SH-SY5Y (cell line): ENCODE results near the gene TRPC4.

Source experiments
- GATA2 ChIP-seq: IDR thresholded peaks from 2 replicates; pipeline ENCODE4 v1.6.1; 2011; ENCODE audit warnings: mild to moderate bottlenecking, low read depth, low read length
- GATA3 ChIP-seq: IDR thresholded peaks from 2 replicates; pipeline ENCODE4 v1.6.1; 2011; ENCODE audit warnings: low read depth, mild to moderate bottlenecking, low read length, moderate library complexity

DNA sequence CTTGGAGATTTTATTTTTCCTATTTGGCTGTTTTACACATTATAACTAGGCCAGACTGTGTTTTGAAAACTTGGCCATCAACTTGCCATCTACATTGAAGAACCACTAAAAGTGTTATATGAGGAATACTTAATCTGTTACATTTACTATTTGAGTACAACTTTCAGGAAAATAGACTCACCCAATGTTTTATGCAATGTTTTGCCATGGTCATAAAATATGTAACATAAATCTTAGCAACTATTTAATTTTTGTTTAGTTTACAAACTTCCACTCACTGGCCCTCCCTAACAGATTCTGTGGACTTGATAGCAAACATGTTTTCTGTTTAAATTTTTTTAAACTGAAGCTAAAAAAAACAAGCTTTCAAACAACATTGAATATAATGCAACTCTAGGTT, 23.7 kb upstream of the TRPC4 start:
- no peak for TF ChIP-seq GATA2
- TF ChIP-seq GATA3: no peak
